Measurements from ENCODE around the gene PDIA2.
"Not testable (repeated sequence)": the region's sequence is repeated elsewhere in the genome, so short reads cannot be mapped to it uniquely, and the experiment has no call there.

The PDIA2 gene

GRCh38 chr16:331181-331814 is 48.3 kb downstream of the PDIA2 start:
- peak; percentile 60 for DNase-seq (ENCODE audit: low spot score)

GRCh38 chr16:333406-334094 is 50.6 kb downstream of the PDIA2 start:
- no peak for DNase-seq (ENCODE audit: low spot score)

GRCh38 chr16:334164-334832 is 51.3 kb downstream of the PDIA2 start:
- not testable (repeated sequence) for DNase-seq (ENCODE audit: low spot score)

- not testable (repeated sequence) for DNase-seq (ENCODE audit: low spot score)
Measured at GRCh38 chr16:334861-335632, 52.1 kb downstream of the PDIA2 start.

- no peak for DNase-seq (ENCODE audit: low spot score)
Measured at GRCh38 chr16:336269-336668, 53.3 kb downstream of the PDIA2 start.
